Vagina (tissue), 2 donors: ENCODE data around the gene LDLRAD4. TPM values are rescaled to one million over a fixed set of nuclear protein-coding genes. Genes with fewer than 3 reads are reported as not detected.

Experiments
- DNase-seq, 2 donors: peaks; one replicate each; pipeline ENCODE4 v3.0.0-alpha.2; 2017; ENCODE audit errors: extremely low spot score in 2 of 2
- H3K27ac ChIP-seq: fragments of 200-600 bp; sonication (generic); one replicate; pipeline ENCODE4 v1.5.1; 2019
- H3K27me3 ChIP-seq: fragments of 200-600 bp; sonication (generic); one replicate; pipeline ENCODE4 v1.5.1; 2019
- H3K36me3 ChIP-seq, 2 donors: fragments of 200-600 bp; sonication (generic); one replicate each; pipeline ENCODE4 v1.5.1; 2017 to 2019
- H3K4me1 ChIP-seq: fragments of 200-600 bp; sonication (generic); one replicate; pipeline ENCODE4 v1.5.1; 2019
- H3K4me3 ChIP-seq, 2 donors: fragments of 200-600 bp; sonication (generic); 1 replicate in 1 of 2; 2 replicates in 1 of 2; pipeline ENCODE4 v1.5.1; 2016 to 2019
- H3K9me3 ChIP-seq: fragments of 200-600 bp; sonication (generic); one replicate; pipeline ENCODE4 v1.5.1; 2019
- CTCF ChIP-seq, 3 experiments: fragments of 450-650 bp in 2 of 3; fragments of 200-600 bp in 1 of 3; sonication (generic) in 1 of 3; IDR thresholded peaks; one replicate each; pipeline ENCODE4 v1.5.1; 2017 to 2019; ENCODE audit warnings: antibody characterized with exemption in 3 of 3, mild to moderate bottlenecking in 2 of 3, moderate library complexity in 2 of 3
- POLR2A ChIP-seq, 2 donors: fragments of 450-650 bp; IDR thresholded peaks; one replicate each; pipeline ENCODE4 v1.6.1; 2017; ENCODE audit warnings: antibody characterized with exemption in 2 of 2, mild to moderate bottlenecking in 2 of 2, moderate library complexity in 2 of 2
- POLR2AphosphoS5 ChIP-seq, 2 donors: sonication (generic); formaldehyde crosslinking; IDR thresholded peaks; one replicate each; pipeline ENCODE4 v1.9.0; 2017; ENCODE audit warnings: antibody characterized with exemption in 2 of 2, mild to moderate bottlenecking in 2 of 2, low read depth in 1 of 2; ENCODE audit not compliant: insufficient read depth in 1 of 2
- intact Hi-C: fragments of 100-400 bp; cut with DNase I; formaldehyde crosslinking; loops from one replicate; pipeline ENCODE4 v1.15.1; 2023
- total RNA-seq: library from RNA; depleted of rRNA; stranded (reverse); fragments of >200 nt; gene quantifications from one replicate; pipeline ENCODE4 v1.2.3, GENCODE V29; 2016

The LDLRAD4 gene
- total RNA-seq, 1 donor from 2014 or later: 24.3 TPM

DNA sequence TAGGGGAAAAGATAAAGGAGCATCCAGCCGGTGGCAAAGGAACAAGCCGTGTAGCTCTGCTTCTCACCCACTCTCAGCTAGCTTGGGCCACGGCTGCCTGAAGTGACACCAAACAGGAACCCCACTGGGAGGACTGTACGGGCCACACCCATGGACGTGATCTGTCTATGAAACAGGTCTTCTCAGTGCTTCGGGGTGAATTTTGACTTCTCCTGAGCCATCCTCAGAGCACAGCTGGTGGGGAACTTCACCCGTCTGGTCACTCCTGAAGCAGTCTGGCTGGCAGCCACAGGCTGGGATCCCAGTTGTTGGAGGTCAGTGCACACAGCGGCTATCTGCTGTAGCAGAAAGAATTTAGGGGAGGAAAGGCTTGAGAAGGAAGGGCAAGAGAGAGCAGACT is 284.0 kb downstream of the LDLRAD4 start:
- no peak overlapping the region for H3K4me3 ChIP-seq
- no peak overlapping the region for H3K27ac ChIP-seq
- H3K27me3 ChIP-seq: no peaks in the 10 kb centered on the region
- H3K36me3 ChIP-seq: no peaks in the 10 kb centered on the region
- no peak for TF ChIP-seq POLR2A (IDR thresholded peaks at IDR 0.05)
- TF ChIP-seq POLR2AphosphoS5 (IDR thresholded peaks at IDR 0.05; ENCODE audit: insufficient read depth in 1 of 2, low read depth in 1 of 2): no peak
- TF ChIP-seq CTCF (IDR thresholded peaks at IDR 0.05): no peak
- intact Hi-C loops: no loop called here
- DNase-seq: no peak
- H3K9me3 ChIP-seq: no peaks in the 10 kb centered on the region
- peaks cover 31% of the 10 kb centered on the region for H3K4me1 ChIP-seq

DNA sequence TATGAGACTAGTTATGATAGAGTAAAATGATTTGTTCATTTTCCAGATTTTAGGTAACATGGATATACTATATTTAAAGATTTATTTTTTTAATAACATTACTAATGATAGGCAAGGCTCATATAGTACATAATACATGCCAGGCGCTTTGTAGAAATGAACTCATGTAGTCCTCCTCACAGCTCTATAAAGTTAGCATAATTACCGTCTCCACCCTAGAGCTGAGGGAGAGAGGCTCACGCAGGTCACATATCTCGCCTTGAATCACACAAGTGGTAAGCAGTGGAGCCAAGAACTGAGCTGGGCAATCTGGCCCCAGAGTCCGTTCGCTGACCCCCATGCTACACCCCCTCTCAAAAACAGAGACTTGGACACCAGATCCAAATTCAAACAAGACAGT is 285.3 kb downstream of the LDLRAD4 start:
- Histone ChIP-seq H3K36me3 (no peaks in the 10 kb centered on the region), H3K27me3 (no peaks in the 10 kb centered on the region), H3K27ac (no peak overlapping the region), H3K4me3 (no peak overlapping the region), H3K4me1 (peaks cover 31% of the 10 kb centered on the region), H3K9me3 (no peaks in the 10 kb centered on the region)
- intact Hi-C loops: no loop called here
- DNase-seq: no peak
- TF ChIP-seq POLR2AphosphoS5 (IDR thresholded peaks at IDR 0.05; ENCODE audit: insufficient read depth in 1 of 2, low read depth in 1 of 2) (no peak), POLR2A (IDR thresholded peaks at IDR 0.05) (no peak), CTCF (IDR thresholded peaks at IDR 0.05) (no peak)

- no peak overlapping the region for H3K27ac ChIP-seq
- H3K4me3 ChIP-seq: no peak overlapping the region
- no peaks in the 10 kb centered on the region for H3K9me3 ChIP-seq
- H3K4me1 ChIP-seq: peaks cover 20% of the 10 kb centered on the region
- no peak for DNase-seq
- TF ChIP-seq POLR2AphosphoS5 (IDR thresholded peaks at IDR 0.05; ENCODE audit: insufficient read depth in 1 of 2, low read depth in 1 of 2): no peak
- TF ChIP-seq CTCF (IDR thresholded peaks at IDR 0.05): no peak
- no peak for TF ChIP-seq POLR2A (IDR thresholded peaks at IDR 0.05)
- intact Hi-C loops: no loop called here
- H3K36me3 ChIP-seq: no peaks in the 10 kb centered on the region
- H3K27me3 ChIP-seq: no peaks in the 10 kb centered on the region
Measured at GRCh38 chr18:13505780-13506345, 287.3 kb downstream of the LDLRAD4 start.

DNA sequence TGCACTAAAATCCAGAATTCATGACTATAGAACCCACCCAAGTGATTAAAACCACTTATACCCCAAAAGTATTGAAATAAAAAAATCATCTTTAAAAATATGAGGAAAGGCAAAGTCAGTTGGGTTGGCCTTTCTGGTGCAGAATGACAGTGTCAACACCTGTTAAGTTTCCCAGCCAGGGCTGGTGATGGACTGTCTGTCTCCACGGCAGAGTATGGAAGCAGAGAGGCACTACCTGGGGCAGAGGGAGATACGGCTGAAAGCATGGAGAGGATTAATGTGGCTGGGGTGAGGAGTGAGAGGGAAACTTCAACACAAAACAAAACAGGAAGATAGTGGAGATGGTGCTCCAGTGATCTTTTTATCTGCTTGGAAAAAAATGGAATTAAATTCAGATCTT is 292.0 kb downstream of the LDLRAD4 start:
- no peak overlapping the region for H3K4me3 ChIP-seq
- H3K36me3 ChIP-seq: no peaks in the 10 kb centered on the region
- intact Hi-C loops: no loop called here
- no peak for TF ChIP-seq POLR2AphosphoS5 (IDR thresholded peaks at IDR 0.05; ENCODE audit: insufficient read depth in 1 of 2, low read depth in 1 of 2)
- no peak for TF ChIP-seq POLR2A (IDR thresholded peaks at IDR 0.05)
- no peak for TF ChIP-seq CTCF (IDR thresholded peaks at IDR 0.05)
- no peaks in the 10 kb centered on the region for H3K4me1 ChIP-seq
- no peak overlapping the region for H3K27ac ChIP-seq
- H3K27me3 ChIP-seq: no peaks in the 10 kb centered on the region
- H3K9me3 ChIP-seq: no peaks in the 10 kb centered on the region
- DNase-seq: no peak

- Histone ChIP-seq H3K27me3 (no peaks in the 10 kb centered on the region), H3K9me3 (no peaks in the 10 kb centered on the region), H3K36me3 (no peaks in the 10 kb centered on the region), H3K4me3 (no peak overlapping the region), H3K4me1 (no peaks in the 10 kb centered on the region), H3K27ac (no peak overlapping the region)
- intact Hi-C loops: no loop called here
- TF ChIP-seq POLR2A (IDR thresholded peaks at IDR 0.05) (no peak), CTCF (IDR thresholded peaks at IDR 0.05) (no peak), POLR2AphosphoS5 (IDR thresholded peaks at IDR 0.05; ENCODE audit: insufficient read depth in 1 of 2, low read depth in 1 of 2) (no peak)
- no peak for DNase-seq
Measured at GRCh38 chr18:13511961-13512577, 293.5 kb downstream of the LDLRAD4 start.
